ENCODE data around the gene WDCP. TPM values are rescaled to one million over a fixed set of nuclear protein-coding genes. Genes with fewer than 3 reads are reported as not detected.

Gene WDCP
- total RNA-seq, 1 donor from 2014 or later = 20.0 TPM

- H3K36me3 Mint-ChIP-seq (ENCODE audit: low read depth) = peaks cover 3% of the 10 kb centered on the region
- POLR2A ChIA-PET = no interaction called here
- no peak for DNase-seq
Measured at GRCh38 chr2:23992931-23993330, 54.3 kb downstream of the WDCP start.

GRCh38 chr2:23988371-23988770, 58.8 kb downstream of the WDCP start:
- DNase-seq = no peak
- POLR2A ChIA-PET = no interaction called here
- no peak overlapping the region for H3K4me3 Mint-ChIP-seq
- ATAC-seq (ENCODE audit: low read depth) = no peak
- intact Hi-C loops (cut with micrococcal nuclease) = loop anchor here (1.0 to 10.0 kb wide), 4 partner anchors 62 to 394 kb away; partner anchors contain the start of genes ATAD2B and TP53I3
- H3K27me3 Mint-ChIP-seq = no peaks in the 10 kb centered on the region
- no peaks in the 10 kb centered on the region for H3K9me3 Mint-ChIP-seq
- no peak for TF ChIP-seq CTCF (IDR thresholded peaks at IDR 0.05)
- no peak overlapping the region for H3K27ac Mint-ChIP-seq
- no peaks in the 10 kb centered on the region for H3K4me1 Mint-ChIP-seq
- H3K36me3 Mint-ChIP-seq (ENCODE audit: low read depth) = peaks cover 17% of the 10 kb centered on the region
- CTCF ChIA-PET = no interaction called here

More at GRCh38 chr2:23992931-23993330, 54.3 kb downstream of the WDCP start:
- H3K4me3 Mint-ChIP-seq = no peak overlapping the region
- H3K27me3 Mint-ChIP-seq = no peaks in the 10 kb centered on the region
- no peak for ATAC-seq (ENCODE audit: low read depth)
- CTCF ChIA-PET = no interaction called here
- no peak for TF ChIP-seq CTCF (IDR thresholded peaks at IDR 0.05)
- H3K27ac Mint-ChIP-seq = no peak overlapping the region
- H3K4me1 Mint-ChIP-seq = no peaks in the 10 kb centered on the region
- no peaks in the 10 kb centered on the region for H3K9me3 Mint-ChIP-seq
- intact Hi-C loops (cut with micrococcal nuclease) = no loop called here

Other genes with a start within 250 kb of the WDCP start
- gene ATAD2B, start 120.3 kb downstream of the WDCP start, total RNA-seq = 64.5 and 85.5 TPM in 2 replicates
- gene UBXN2A, start 106.9 kb downstream of the WDCP start, total RNA-seq = 9.4 and 12.8 TPM in 2 replicates
- not detected in 2 replicates for gene MFSD2B, start 37.3 kb downstream of the WDCP start, total RNA-seq
- gene FKBP1B, start 2.4 kb upstream of the WDCP start, total RNA-seq = 1.4 and 2.3 TPM in 2 replicates
- 70.4 and 71.4 TPM in 2 replicates for gene SF3B6, start 28.9 kb upstream of the WDCP start, total RNA-seq
- 4.4 and 6.3 TPM in 2 replicates for gene TP53I3, start 37.4 kb upstream of the WDCP start, total RNA-seq
- gene PFN4, start 75.9 kb upstream of the WDCP start, total RNA-seq = 0.34 and 0.60 TPM in 2 replicates
- gene FAM228B, start 76.1 kb upstream of the WDCP start, total RNA-seq = 24.7 and 26.2 TPM in 2 replicates
- not detected in 2 replicates for gene FAM228A, start 127.7 kb upstream of the WDCP start, total RNA-seq

All from activated B cell treated with CpG ODN at 0.5 μM for 24 hours (primary cell).